GM12878 (cell line): Measurements from ENCODE around the gene EYA2. TPM values are rescaled to one million over a fixed set of nuclear protein-coding genes. Genes with fewer than 3 reads are reported as not detected.

Experiments used
- ATAC-seq: fragments of 200-7000 bp; cut with Tn5 transposase; 3 replicates; pipeline ENCODE4 v1.9.1; 2020; ENCODE audit warnings: mild to moderate bottlenecking, moderate library complexity
- BruUV-seq: library from RNA; stranded (reverse); fragments of 400-500 nt; replicated peaks from 2 replicates; lab custom pipeline; 2021; lab: Mats Ljungman, UMichigan
- CTCF ChIA-PET: fragments of 300-600 bp; sonication (Branson Sonifier 250); formaldehyde crosslinking; extraction: SDS; loops from one replicate; lab custom pipeline; 2021; ENCODE audit warnings: inconsistent platforms; lab: Yijun Ruan, JAX
- POLR2A ChIA-PET: fragments of 350-600 bp; formaldehyde crosslinking; extraction: SDS; loops from one replicate; lab custom pipeline; 2021; ENCODE audit warnings: inconsistent platforms; lab: Charles Lee
- RAD21 ChIA-PET: fragments of 300-600 bp; sonication (Branson Sonifier 250); formaldehyde crosslinking; loops from one replicate; lab custom pipeline; 2023; ENCODE audit warnings: antibody characterized with exemption; ENCODE audit not compliant: unreplicated experiment; lab: Charles Lee
- SMC1A ChIA-PET: fragments of 300-600 bp; sonication (Branson Sonifier 250); formaldehyde crosslinking; loops from one replicate; lab custom pipeline; 2023; ENCODE audit not compliant: unreplicated experiment, uncharacterized antibody; lab: Charles Lee
- DNase-seq: peaks from one replicate; pipeline ENCODE4 v3.0.0-alpha.2; 2011; ENCODE audit warnings: low read depth, low spot score
- FAIRE-seq: peaks from 3 replicates; lab custom pipeline; 2011; peaks lifted over from hg19 to GRCh38; lab: Jason Lieb, UNC
- H2AFZ ChIP-seq: 2 replicates; pipeline ENCODE4 v1.6.0; 2011; ENCODE audit warnings: low read depth, low read length, control low read depth; ENCODE audit not compliant: control insufficient read depth
- H3K27ac ChIP-seq: 2 replicates; pipeline ENCODE4 v1.5.1; 2011; ENCODE audit warnings: control low read depth; ENCODE audit not compliant: control insufficient read depth, insufficient read depth
- H3K27me3 ChIP-seq, 2 experiments: replicated peaks in 1 of 2; 2 replicates each; pipeline versions ENCODE4 v1.6.0 to v1.6.1; 2011; ENCODE audit warnings: low read length in 1 of 2; ENCODE audit not compliant: control insufficient read depth in 2 of 2, insufficient read depth in 2 of 2
- H3K36me3 ChIP-seq, 2 experiments: 2 replicates each; pipeline ENCODE4 v1.5.1; 2011; ENCODE audit warnings: low read length in 1 of 2; ENCODE audit not compliant: control insufficient read depth in 2 of 2, insufficient read depth in 2 of 2
- H3K4me1 ChIP-seq: 2 replicates; pipeline ENCODE4 v1.6.1; 2011; ENCODE audit warnings: mild to moderate bottlenecking, low read length, moderate library complexity, mixed read lengths; ENCODE audit not compliant: control insufficient read depth, insufficient read depth
- H3K4me2 ChIP-seq: 2 replicates; pipeline ENCODE4 v1.6.0; 2011; ENCODE audit warnings: control low read depth; ENCODE audit not compliant: control insufficient read depth, insufficient read depth
- H3K4me3 ChIP-seq: fragments of 200-600 bp; sonication (generic); 2 replicates; pipeline ENCODE4 v1.5.1; 2016
- H3K79me2 ChIP-seq: 2 replicates; pipeline ENCODE4 v1.6.0; 2011; ENCODE audit warnings: low read length; ENCODE audit not compliant: control insufficient read depth, insufficient read depth
- H3K9ac ChIP-seq: 2 replicates; pipeline ENCODE4 v1.8.0; 2011; ENCODE audit warnings: low read length, control low read depth, mixed read lengths; ENCODE audit not compliant: control insufficient read depth, insufficient read depth
- H3K9me3 ChIP-seq: replicated peaks from 3 replicates; pipeline ENCODE4 v1.5.1; 2011; ENCODE audit warnings: mild to moderate bottlenecking, low read length; ENCODE audit not compliant: control insufficient read depth, insufficient read depth
- H4K20me1 ChIP-seq: 2 replicates; pipeline ENCODE4 v1.6.0; 2011; ENCODE audit not compliant: control insufficient read depth, insufficient read depth
- ETV6 ChIP-seq, 2 experiments: fragments of 450-650 bp in 1 of 2; IDR thresholded peaks in 1 of 2; conservative IDR thresholded peaks in 1 of 2; 2 replicates each; pipeline ENCODE4 v1.6.1; 2014; ENCODE audit warnings: antibody characterized with exemption in 1 of 2, borderline replicate concordance in 1 of 2, low read depth in 1 of 2, mild to moderate bottlenecking in 1 of 2, moderate library complexity in 1 of 2
- FOS ChIP-seq: IDR thresholded peaks from 3 replicates; pipeline ENCODE4 v1.6.1; 2011; ENCODE audit warnings: borderline replicate concordance; ENCODE audit not compliant: insufficient read length; ENCODE audit errors: extremely low read depth
- MEF2B ChIP-seq: fragments of 450-650 bp; IDR thresholded peaks from 2 replicates; pipeline ENCODE4 v1.6.1; 2018; ENCODE audit warnings: mild to moderate bottlenecking, moderate library complexity; ENCODE audit not compliant: partially characterized antibody, poor library complexity, severe bottlenecking
- NFIC ChIP-seq: IDR thresholded peaks from 2 replicates; pipeline ENCODE4 v1.6.1; 2012; ENCODE audit warnings: low read depth, mild to moderate bottlenecking, inconsistent platforms, low read length, moderate library complexity
- NFXL1 ChIP-seq: fragments of 450-650 bp; IDR thresholded peaks from 2 replicates; pipeline ENCODE4 v1.6.1; 2017; ENCODE audit warnings: antibody characterized with exemption, mild to moderate bottlenecking, borderline replicate concordance
- WGBS: methylation state at CpG from one replicate; pipeline ENCODE4 v1.1.6; 2016; ENCODE audit warnings: low lambda C conversion rate; ENCODE audit not compliant: insufficient replicate concordance, insufficient coverage; ENCODE audit errors: missing lambda C conversion rate; 5-methylcytosine and 5-hydroxymethylcytosine counted together
- in situ Hi-C: fragments of 300-500 bp; cut with MboI; formaldehyde crosslinking; loops from 9 replicates; pipeline ENCODE4 v1.14.3; 2018; ENCODE audit warnings: mixed read lengths
- intact Hi-C: fragments of 100-400 bp; cut with micrococcal nuclease; formaldehyde crosslinking; loops from one replicate; pipeline ENCODE4 v1.14.2; 2022; ENCODE audit not compliant: unreplicated experiment
- polyA plus RNA-seq, 11 experiments: library from polyadenylated mRNA; depleted of rRNA in 4 of 11; unstranded in 6 of 11; stranded (reverse) in 5 of 11; fragments of >200 nt; fragmentation: Nextera tagmentation in 4 of 11; fragmentation: Illumina TruSeq in 1 of 11; extraction: Ambion mirVana in 4 of 11; extraction: Trizol in 1 of 11; gene quantifications; 1 replicate in 1 of 11; 2 replicates in 10 of 11; pipeline versions ENCODE4 v1.2.1 to v1.2.3, GENCODE V29; 2011 to 2016; ENCODE audit warnings: inconsistent platforms in 2 of 11, missing spikeins in 2 of 11, low read depth in 1 of 11
- total RNA-seq, 4 experiments: library from RNA; depleted of rRNA in 3 of 4; stranded (reverse); fragments of >200 nt in 3 of 4; fragmentation: Illumina TruSeq in 1 of 4; extraction: Trizol in 1 of 4; gene quantifications; 2 replicates each; pipeline versions ENCODE4 v1.2.1 to v1.2.3, GENCODE V29; 2013 to 2021

The EYA2 gene
- total and polyA plus RNA-seq, 10 of the 15 experiments (the other 5 are each of a cell fraction or from before 2014, with no cell fraction given) = 0.20 TPM; not detected in 9

- no peaks in the 10 kb centered on the region for H3K79me2 ChIP-seq
- in situ Hi-C loops = no loop called here
Measured at GRCh38 chr20:47202733-47203667, 308.4 kb downstream of the EYA2 start.

GRCh38 chr20:47204008-47204849 is 309.6 kb downstream of the EYA2 start:
- FAIRE-seq (no peak), DNase-seq (no peak), ATAC-seq (no peak)
- in situ Hi-C loops = no loop called here
- BruUV-seq = no TSS peak
- no peaks in the 10 kb centered on the region for H3K27me3 ChIP-seq
- no peak overlapping the region for H3K4me3 ChIP-seq
- SMC1A ChIA-PET = interaction anchor here (2.5 kb wide), 1 partner anchor 58 kb away, joined by 8 read pairs; no protein-coding TSS in a partner anchor
- TF ChIP-seq NFXL1 (peak; percentile 70), FOS (no peak), ETV6 (conservative IDR thresholded peaks at IDR 0.05 in 1 of 2, IDR thresholded peaks at IDR 0.05 in 1 of 2; ENCODE audit: borderline replicate concordance in 1 of 2, low read depth in 1 of 2) (peak in 1 of 2 experiments; percentile 97; a peak in 1 of 4 replicates)
- H2AFZ ChIP-seq = no peak overlapping the region
- H3K4me1 ChIP-seq = no peaks in the 10 kb centered on the region; the same call in 1 of the 2 replicates
- peaks cover 4 to 9% of the 10 kb centered on the region in 2 experiments; a peak in 3 of 4 replicates for H3K36me3 ChIP-seq
- intact Hi-C loops = loop anchor here (2.0 kb wide), 1 partner anchor 181 kb away; no protein-coding TSS in a partner anchor
- H3K4me2 ChIP-seq = no peak overlapping the region
- RAD21 ChIA-PET = interaction anchor here (1.3 to 1.4 kb wide), 2 partner anchors 54 to 70 kb away, joined by 3 to 4 read pairs; no protein-coding TSS in a partner anchor
- CTCF ChIA-PET = interaction anchor here (0.9 to 16.9 kb wide), 6 partner anchors 14 to 417 kb away, joined by 3 to 326 read pairs (median 10); no protein-coding TSS in a partner anchor
- POLR2A ChIA-PET = no interaction called here
- no peaks in the 10 kb centered on the region for H4K20me1 ChIP-seq
- WGBS = 87% methylated on average over 12 of the region's 12 CpGs
- H3K9ac ChIP-seq = no peak overlapping the region
- no peaks in the 10 kb centered on the region for H3K9me3 ChIP-seq
- no peak overlapping the region for H3K27ac ChIP-seq
- no peaks in the 10 kb centered on the region for H3K79me2 ChIP-seq

More at GRCh38 chr20:47202733-47203667, 308.4 kb downstream of the EYA2 start:
- 68% methylated on average over 10 of the region's 10 CpGs for WGBS
- H3K9ac ChIP-seq = no peak overlapping the region
- H3K27ac ChIP-seq = no peak overlapping the region
- H3K4me3 ChIP-seq = no peak overlapping the region
- H3K4me1 ChIP-seq = peaks cover 8% of the 10 kb centered on the region
- SMC1A ChIA-PET = interaction anchor here (7.1 kb wide), 1 partner anchor 179 kb away, joined by 140 read pairs; no protein-coding TSS in a partner anchor
- 0 out of 2 replicates have a peak, but pooled peaks have one; percentile 42 for TF ChIP-seq NFXL1
- no peak for TF ChIP-seq NFIC
- TF ChIP-seq MEF2B = no peak
- POLR2A ChIA-PET = no interaction called here
- no peak overlapping the region for H3K4me2 ChIP-seq
- ATAC-seq = no peak
- intact Hi-C loops = no loop called here
- CTCF ChIA-PET = interaction anchor here (0.9 to 16.9 kb wide), 2 partner anchors 180 to 418 kb away, joined by 3 to 326 read pairs; no protein-coding TSS in a partner anchor
- H3K36me3 ChIP-seq = no peaks in the 10 kb centered on the region
- H2AFZ ChIP-seq = no peak overlapping the region
- DNase-seq = no peak
- no peaks in the 10 kb centered on the region for H3K27me3 ChIP-seq
- no peaks in the 10 kb centered on the region for H4K20me1 ChIP-seq
- no TSS peak for BruUV-seq
- RAD21 ChIA-PET = interaction anchor here (1.4 to 1.5 kb wide), 2 partner anchors 71 to 181 kb away, joined by 4 read pairs; no protein-coding TSS in a partner anchor
- FAIRE-seq = no peak
- H3K9me3 ChIP-seq = no peaks in the 10 kb centered on the region
